Astrocyte (in vitro differentiated cells and primary cell): ENCODE measurements around the gene VWA8. TPM values are rescaled to one million over a fixed set of nuclear protein-coding genes. Genes with fewer than 3 reads are reported as not detected.

Experiments
- DNase-seq: peaks from one replicate; pipeline ENCODE4 v3.0.0-alpha.2; 2010; ENCODE audit warnings: low read depth
- FAIRE-seq: peaks from 2 replicates; lab custom pipeline; 2011; peaks lifted over from hg19 to GRCh38; lab: Jason Lieb, UNC
- H2AFZ ChIP-seq: 2 replicates; pipeline ENCODE4 v1.6.0; 2012; ENCODE audit warnings: low read depth, low read length, inconsistent platforms
- H3K27ac ChIP-seq: 2 replicates; pipeline ENCODE4 v1.5.1; 2011; ENCODE audit warnings: low read depth, low read length, inconsistent platforms
- H3K27me3 ChIP-seq: 2 replicates; pipeline ENCODE4 v1.6.0; 2011; ENCODE audit warnings: low read length, inconsistent platforms; ENCODE audit not compliant: insufficient read depth
- H3K36me3 ChIP-seq: 2 replicates; pipeline ENCODE4 v1.5.1; 2011; ENCODE audit warnings: low read length, inconsistent platforms; ENCODE audit not compliant: insufficient read depth
- H3K4me1 ChIP-seq: 2 replicates; pipeline ENCODE4 v1.5.1; 2011; ENCODE audit warnings: low read length, inconsistent platforms; ENCODE audit not compliant: insufficient read depth
- H3K4me2 ChIP-seq: 2 replicates; pipeline ENCODE4 v1.6.0; 2012; ENCODE audit warnings: low read length, inconsistent platforms
- H3K4me3 ChIP-seq: 2 replicates; pipeline ENCODE4 v1.5.1; 2011; ENCODE audit warnings: low read depth, mild to moderate bottlenecking, low read length, inconsistent platforms; ENCODE audit not compliant: insufficient read depth
- H3K79me2 ChIP-seq: 2 replicates; pipeline ENCODE4 v1.6.0; 2012; ENCODE audit warnings: mild to moderate bottlenecking, low read length, inconsistent platforms; ENCODE audit not compliant: insufficient read depth
- H3K9ac ChIP-seq: 2 replicates; pipeline ENCODE4 v1.6.0; 2012; ENCODE audit warnings: mild to moderate bottlenecking, low read length, inconsistent platforms
- H3K9me3 ChIP-seq: 2 replicates; pipeline ENCODE4 v1.5.1; 2012; ENCODE audit warnings: low read depth, mild to moderate bottlenecking, low read length, inconsistent platforms; ENCODE audit not compliant: insufficient read depth
- H4K20me1 ChIP-seq: 2 replicates; pipeline ENCODE4 v1.6.0; 2012; ENCODE audit warnings: low read length, inconsistent platforms; ENCODE audit not compliant: insufficient read depth
- H3K27ac Mint-ChIP-seq: one replicate; pipeline ENCODE4 v1.8.0; 2021; ENCODE audit warnings: mild to moderate bottlenecking, mixed read lengths; ENCODE audit not compliant: unreplicated experiment
- H3K27me3 Mint-ChIP-seq: one replicate; pipeline ENCODE4 v1.8.0; 2021; ENCODE audit warnings: low read depth, mixed read lengths; ENCODE audit not compliant: unreplicated experiment
- H3K36me3 Mint-ChIP-seq: one replicate; pipeline ENCODE4 v1.8.0; 2021; ENCODE audit warnings: low read depth, mixed read lengths; ENCODE audit not compliant: unreplicated experiment
- H3K4me1 Mint-ChIP-seq: one replicate; pipeline ENCODE4 v1.8.0; 2021; ENCODE audit warnings: low read depth, mixed read lengths; ENCODE audit not compliant: unreplicated experiment
- H3K4me3 Mint-ChIP-seq: one replicate; pipeline ENCODE4 v1.8.0; 2021; ENCODE audit warnings: mild to moderate bottlenecking, moderate library complexity, mixed read lengths; ENCODE audit not compliant: unreplicated experiment
- H3K9me3 Mint-ChIP-seq: one replicate; pipeline ENCODE4 v1.8.0; 2021; ENCODE audit warnings: mild to moderate bottlenecking, mixed read lengths; ENCODE audit not compliant: unreplicated experiment
- EZH2 ChIP-seq: IDR thresholded peaks from 2 replicates; pipeline ENCODE4 v1.6.1; 2012; ENCODE audit warnings: mild to moderate bottlenecking, low read length, inconsistent platforms; ENCODE audit not compliant: insufficient read depth
- total RNA-seq: library from RNA; stranded (reverse); gene quantifications from 2 replicates; pipeline ENCODE4 v1.2.1, GENCODE V29; 2021
- TF ChIP-seq, protein P1 (sequence below): IDR thresholded peaks from 2 replicates; pipeline ENCODE4 v1.5.1; 2011; ENCODE audit warnings: low read depth, mild to moderate bottlenecking, inconsistent platforms, low read length, moderate library complexity; ENCODE audit not compliant: insufficient read depth

Gene VWA8
- total RNA-seq, 1 donor from 2014 or later, result 15.6 TPM

DNA sequence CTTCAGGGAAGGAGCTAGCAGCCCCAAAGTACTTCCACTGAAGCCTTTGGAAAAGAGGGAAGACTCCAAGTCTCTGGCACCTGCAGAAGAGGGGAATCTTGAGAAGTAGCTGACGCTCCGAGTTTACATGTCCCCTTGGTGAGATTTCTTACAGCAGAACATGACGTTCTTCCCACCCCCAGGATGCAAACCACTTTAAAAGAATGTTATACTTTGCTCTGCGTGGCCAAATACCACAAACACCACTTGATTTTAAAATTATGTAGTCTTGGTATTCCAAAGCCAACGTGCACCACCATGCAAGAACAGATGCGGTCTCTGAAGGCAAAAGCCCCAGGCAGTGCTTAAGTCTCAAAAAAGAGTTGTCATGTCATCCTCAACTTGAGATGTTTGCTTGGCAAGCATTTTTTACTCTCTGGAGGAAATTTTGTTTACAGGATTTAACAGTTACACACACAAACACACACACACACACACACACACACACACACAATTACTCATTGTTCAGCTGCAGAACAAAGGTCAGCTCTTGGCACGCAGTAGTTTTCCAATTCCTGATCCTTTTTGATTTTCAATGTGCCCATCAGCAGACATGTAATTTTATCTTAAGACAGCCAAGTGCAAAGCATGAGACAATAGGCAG is 397.4 kb downstream of the VWA8 start:
- no peak overlapping the region for H3K9ac ChIP-seq
- peaks cover 48% of the 10 kb centered on the region for H3K4me1 Mint-ChIP-seq
- H3K4me2 ChIP-seq, result peak overlapping the region; percentile 66
- H3K27me3 Mint-ChIP-seq, result no peaks in the 10 kb centered on the region
- no peaks in the 10 kb centered on the region for H3K27me3 ChIP-seq
- H3K27ac Mint-ChIP-seq, result peak overlapping the region; percentile 83
- H2AFZ ChIP-seq, result no peak overlapping the region
- H3K36me3 ChIP-seq, result no peaks in the 10 kb centered on the region
- no peak overlapping the region for H3K4me3 Mint-ChIP-seq
- H3K79me2 ChIP-seq, result no peaks in the 10 kb centered on the region
- FAIRE-seq, result no peak
- no peaks in the 10 kb centered on the region for H4K20me1 ChIP-seq
- TF ChIP-seq, protein P1, sequence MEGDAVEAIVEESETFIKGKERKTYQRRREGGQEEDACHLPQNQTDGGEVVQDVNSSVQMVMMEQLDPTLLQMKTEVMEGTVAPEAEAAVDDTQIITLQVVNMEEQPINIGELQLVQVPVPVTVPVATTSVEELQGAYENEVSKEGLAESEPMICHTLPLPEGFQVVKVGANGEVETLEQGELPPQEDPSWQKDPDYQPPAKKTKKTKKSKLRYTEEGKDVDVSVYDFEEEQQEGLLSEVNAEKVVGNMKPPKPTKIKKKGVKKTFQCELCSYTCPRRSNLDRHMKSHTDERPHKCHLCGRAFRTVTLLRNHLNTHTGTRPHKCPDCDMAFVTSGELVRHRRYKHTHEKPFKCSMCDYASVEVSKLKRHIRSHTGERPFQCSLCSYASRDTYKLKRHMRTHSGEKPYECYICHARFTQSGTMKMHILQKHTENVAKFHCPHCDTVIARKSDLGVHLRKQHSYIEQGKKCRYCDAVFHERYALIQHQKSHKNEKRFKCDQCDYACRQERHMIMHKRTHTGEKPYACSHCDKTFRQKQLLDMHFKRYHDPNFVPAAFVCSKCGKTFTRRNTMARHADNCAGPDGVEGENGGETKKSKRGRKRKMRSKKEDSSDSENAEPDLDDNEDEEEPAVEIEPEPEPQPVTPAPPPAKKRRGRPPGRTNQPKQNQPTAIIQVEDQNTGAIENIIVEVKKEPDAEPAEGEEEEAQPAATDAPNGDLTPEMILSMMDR, result no peak
- TF ChIP-seq EZH2, result no peak
- H3K9me3 Mint-ChIP-seq, result no peaks in the 10 kb centered on the region
- H3K36me3 Mint-ChIP-seq, result peaks cover 7% of the 10 kb centered on the region
- H3K27ac ChIP-seq, result peak overlapping the region; percentile 20
- no peak overlapping the region for H3K4me3 ChIP-seq
- H3K4me1 ChIP-seq, result peaks cover 51% of the 10 kb centered on the region
- no peaks in the 10 kb centered on the region for H3K9me3 ChIP-seq
- DNase-seq, result peak; percentile 92

GRCh38 chr13:41562541-41563178 is 398.2 kb downstream of the VWA8 start:
- DNase-seq (no peak), FAIRE-seq (no peak)
- Histone ChIP-seq H3K9ac (no peak overlapping the region), H3K36me3 (no peaks in the 10 kb centered on the region), H2AFZ (no peak overlapping the region), H3K27me3 (no peaks in the 10 kb centered on the region), H3K4me3 (no peak overlapping the region), H3K4me1 (peaks cover 47% of the 10 kb centered on the region), H3K9me3 (no peaks in the 10 kb centered on the region), H3K79me2 (no peaks in the 10 kb centered on the region), H3K27ac (peak overlapping the region; percentile 20), H4K20me1 (no peaks in the 10 kb centered on the region), H3K4me2 (peak overlapping the region; percentile 66)
- H3K9me3 Mint-ChIP-seq, result no peaks in the 10 kb centered on the region
- H3K36me3 Mint-ChIP-seq, result peaks cover 2% of the 10 kb centered on the region
- H3K27ac Mint-ChIP-seq, result peak overlapping the region; percentile 83
- TF ChIP-seq, protein P1, result no peak
- TF ChIP-seq EZH2, result no peak
- peaks cover 48% of the 10 kb centered on the region for H3K4me1 Mint-ChIP-seq
- H3K4me3 Mint-ChIP-seq, result no peak overlapping the region
- no peaks in the 10 kb centered on the region for H3K27me3 Mint-ChIP-seq

DNA sequence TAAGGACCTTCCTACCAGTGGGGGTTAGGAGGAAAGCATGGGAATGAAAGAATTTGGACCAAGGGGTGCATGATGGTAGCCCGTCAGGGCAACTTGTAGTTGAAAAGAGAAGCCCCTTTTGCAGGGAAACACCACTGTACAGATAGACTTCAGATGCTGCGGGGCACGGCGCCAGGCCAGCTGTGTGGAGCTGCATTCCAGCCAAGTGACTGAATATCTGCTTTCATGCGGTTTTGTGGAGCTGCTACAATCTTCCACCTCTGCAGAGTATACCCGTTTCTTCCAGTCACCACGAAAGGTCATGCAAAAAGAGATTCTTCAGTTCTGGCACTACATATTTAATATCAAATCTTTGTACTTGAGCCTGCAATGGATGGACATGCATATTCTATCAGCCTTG is 398.8 kb downstream of the VWA8 start:
- Mint-ChIP-seq H3K4me3 (no peak overlapping the region), H3K4me1 (peaks cover 48% of the 10 kb centered on the region), H3K9me3 (no peaks in the 10 kb centered on the region), H3K36me3 (peaks cover 2% of the 10 kb centered on the region), H3K27ac (peak overlapping the region; percentile 77), H3K27me3 (no peaks in the 10 kb centered on the region)
- TF ChIP-seq EZH2, result no peak
- TF ChIP-seq, protein P1, result no peak
- DNase-seq (peak; percentile 93), FAIRE-seq (peak; percentile 93)
- Histone ChIP-seq H4K20me1 (no peaks in the 10 kb centered on the region), H3K27ac (peak overlapping the region; percentile 22), H3K4me3 (no peak overlapping the region), H3K36me3 (no peaks in the 10 kb centered on the region), H3K79me2 (no peaks in the 10 kb centered on the region), H3K27me3 (no peaks in the 10 kb centered on the region), H2AFZ (no peak overlapping the region), H3K4me1 (peaks cover 47% of the 10 kb centered on the region), H3K9me3 (no peaks in the 10 kb centered on the region), H3K9ac (peak overlapping the region; percentile 7), H3K4me2 (peak overlapping the region; percentile 66)
